ENCODE data around the gene PITPNC1.

DNA sequence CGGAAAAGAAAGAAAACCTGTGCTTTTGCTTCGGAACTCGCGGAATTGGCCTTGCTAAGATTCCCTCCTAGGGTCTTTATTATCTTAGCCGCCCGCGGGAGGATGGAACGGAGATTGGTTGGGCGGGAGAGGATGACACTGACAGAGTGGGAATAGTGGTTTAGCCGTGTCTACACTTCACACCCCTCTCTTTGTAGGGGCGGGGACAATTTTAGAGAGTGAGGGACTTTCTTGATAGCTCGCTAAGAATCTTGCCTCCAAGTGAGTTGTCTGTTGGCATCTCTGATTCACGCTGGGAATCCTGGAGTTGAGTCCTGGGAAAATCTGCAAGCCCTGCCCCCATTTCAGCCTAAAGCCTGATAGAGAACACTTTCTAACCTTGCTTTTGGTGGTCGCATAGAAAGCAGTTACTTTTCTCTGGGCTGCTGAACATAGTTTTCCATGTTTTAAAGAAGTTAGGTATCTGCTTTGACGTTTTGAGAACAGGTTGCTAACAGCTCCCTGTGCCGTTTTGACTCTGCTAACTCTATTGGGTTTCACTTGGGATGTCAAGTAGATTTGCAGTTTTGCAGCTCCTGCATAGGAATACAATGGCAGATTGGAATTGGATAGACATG is 341.4 kb downstream of the PITPNC1 start:
- TF ChIP-seq CTCF (IDR thresholded peaks at IDR 0.05 in 4 of 5, conservative IDR thresholded peaks at IDR 0.05 in 1 of 5) (no peak), POLR2A (IDR thresholded peaks at IDR 0.05) (no peak)

Measured in gastrocnemius medialis (tissue), 4 donors.